HEK293 (cell line): ENCODE results near the gene FEV.

Source experiments
- HOXA7 ChIP-seq: sonication (generic); formaldehyde crosslinking; IDR thresholded peaks from 2 replicates; pipeline ENCODE4 v1.8.1; 2022; ENCODE audit warnings: missing genetic modification reagents, borderline replicate concordance
- TRIM28 ChIP-seq: IDR thresholded peaks from 2 replicates; pipeline ENCODE4 v1.6.1; 2011; ENCODE audit warnings: low read length, control low read depth, borderline replicate concordance
- ZNF24 ChIP-seq: fragments of 450-650 bp; formaldehyde crosslinking; IDR thresholded peaks from 2 replicates; pipeline ENCODE4 v1.5.1; 2016; ENCODE audit warnings: missing biosample characterization, missing genetic modification characterization
- TF ChIP-seq, protein P1 (sequence below): fragments of 450-650 bp; formaldehyde crosslinking; IDR thresholded peaks from 2 replicates; pipeline ENCODE4 v1.5.1; 2016; ENCODE audit warnings: missing biosample characterization, missing genetic modification characterization
- TF ChIP-seq, protein P2 (sequence below): fragments of 450-650 bp; formaldehyde crosslinking; IDR thresholded peaks from 2 replicates; pipeline ENCODE4 v1.5.1; 2016; ENCODE audit warnings: missing biosample characterization, missing genetic modification characterization

DNA sequence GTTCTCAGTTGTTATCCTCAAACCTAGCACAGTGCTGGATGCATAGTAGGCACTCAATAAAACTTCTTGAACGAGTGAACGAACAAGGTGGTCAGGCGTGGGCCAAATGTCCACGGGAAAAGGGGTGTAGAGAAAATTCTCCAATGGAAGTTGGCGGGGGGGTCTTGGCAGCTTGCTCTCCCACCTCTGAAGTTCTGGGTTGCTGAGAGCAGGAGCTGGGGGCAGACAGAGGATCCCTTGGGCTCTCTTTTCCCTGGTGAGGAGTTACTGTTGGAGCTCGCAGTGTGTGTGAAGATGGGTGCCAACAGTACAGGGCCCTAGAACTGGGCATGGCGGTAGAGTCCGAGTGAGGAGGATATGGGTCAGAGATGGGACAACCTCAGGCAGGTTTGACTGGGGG, 10.6 kb upstream of the FEV start:
- TF ChIP-seq, protein P1, sequence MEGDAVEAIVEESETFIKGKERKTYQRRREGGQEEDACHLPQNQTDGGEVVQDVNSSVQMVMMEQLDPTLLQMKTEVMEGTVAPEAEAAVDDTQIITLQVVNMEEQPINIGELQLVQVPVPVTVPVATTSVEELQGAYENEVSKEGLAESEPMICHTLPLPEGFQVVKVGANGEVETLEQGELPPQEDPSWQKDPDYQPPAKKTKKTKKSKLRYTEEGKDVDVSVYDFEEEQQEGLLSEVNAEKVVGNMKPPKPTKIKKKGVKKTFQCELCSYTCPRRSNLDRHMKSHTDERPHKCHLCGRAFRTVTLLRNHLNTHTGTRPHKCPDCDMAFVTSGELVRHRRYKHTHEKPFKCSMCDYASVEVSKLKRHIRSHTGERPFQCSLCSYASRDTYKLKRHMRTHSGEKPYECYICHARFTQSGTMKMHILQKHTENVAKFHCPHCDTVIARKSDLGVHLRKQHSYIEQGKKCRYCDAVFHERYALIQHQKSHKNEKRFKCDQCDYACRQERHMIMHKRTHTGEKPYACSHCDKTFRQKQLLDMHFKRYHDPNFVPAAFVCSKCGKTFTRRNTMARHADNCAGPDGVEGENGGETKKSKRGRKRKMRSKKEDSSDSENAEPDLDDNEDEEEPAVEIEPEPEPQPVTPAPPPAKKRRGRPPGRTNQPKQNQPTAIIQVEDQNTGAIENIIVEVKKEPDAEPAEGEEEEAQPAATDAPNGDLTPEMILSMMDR, result no peak
- TF ChIP-seq, protein P2, sequence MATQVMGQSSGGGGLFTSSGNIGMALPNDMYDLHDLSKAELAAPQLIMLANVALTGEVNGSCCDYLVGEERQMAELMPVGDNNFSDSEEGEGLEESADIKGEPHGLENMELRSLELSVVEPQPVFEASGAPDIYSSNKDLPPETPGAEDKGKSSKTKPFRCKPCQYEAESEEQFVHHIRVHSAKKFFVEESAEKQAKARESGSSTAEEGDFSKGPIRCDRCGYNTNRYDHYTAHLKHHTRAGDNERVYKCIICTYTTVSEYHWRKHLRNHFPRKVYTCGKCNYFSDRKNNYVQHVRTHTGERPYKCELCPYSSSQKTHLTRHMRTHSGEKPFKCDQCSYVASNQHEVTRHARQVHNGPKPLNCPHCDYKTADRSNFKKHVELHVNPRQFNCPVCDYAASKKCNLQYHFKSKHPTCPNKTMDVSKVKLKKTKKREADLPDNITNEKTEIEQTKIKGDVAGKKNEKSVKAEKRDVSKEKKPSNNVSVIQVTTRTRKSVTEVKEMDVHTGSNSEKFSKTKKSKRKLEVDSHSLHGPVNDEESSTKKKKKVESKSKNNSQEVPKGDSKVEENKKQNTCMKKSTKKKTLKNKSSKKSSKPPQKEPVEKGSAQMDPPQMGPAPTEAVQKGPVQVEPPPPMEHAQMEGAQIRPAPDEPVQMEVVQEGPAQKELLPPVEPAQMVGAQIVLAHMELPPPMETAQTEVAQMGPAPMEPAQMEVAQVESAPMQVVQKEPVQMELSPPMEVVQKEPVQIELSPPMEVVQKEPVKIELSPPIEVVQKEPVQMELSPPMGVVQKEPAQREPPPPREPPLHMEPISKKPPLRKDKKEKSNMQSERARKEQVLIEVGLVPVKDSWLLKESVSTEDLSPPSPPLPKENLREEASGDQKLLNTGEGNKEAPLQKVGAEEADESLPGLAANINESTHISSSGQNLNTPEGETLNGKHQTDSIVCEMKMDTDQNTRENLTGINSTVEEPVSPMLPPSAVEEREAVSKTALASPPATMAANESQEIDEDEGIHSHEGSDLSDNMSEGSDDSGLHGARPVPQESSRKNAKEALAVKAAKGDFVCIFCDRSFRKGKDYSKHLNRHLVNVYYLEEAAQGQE (tag by site-specific recombination), result no peak
- TF ChIP-seq TRIM28 (no peak), ZNF24 (tag by site-specific recombination) (no peak), HOXA7 (CRISPR knock-in tag) (no peak)
